ENCODE data around the gene SDK1.

GRCh38 chr7:4196121-4196819 lies 895.2 kb downstream of the SDK1 start:
- TF ChIP-seq CTCF (conservative IDR thresholded peaks at IDR 0.05) = no peak
- TF ChIP-seq ZFX (IDR thresholded peaks at IDR 0.05) = no peak
